ENCODE measurements around the gene ZFYVE1. TPM values are rescaled to one million over a fixed set of nuclear protein-coding genes. Genes with fewer than 3 reads are reported as not detected.

The ZFYVE1 gene
- total RNA-seq, 1 experiment from 2014 or later = 6.4 TPM

DNA sequence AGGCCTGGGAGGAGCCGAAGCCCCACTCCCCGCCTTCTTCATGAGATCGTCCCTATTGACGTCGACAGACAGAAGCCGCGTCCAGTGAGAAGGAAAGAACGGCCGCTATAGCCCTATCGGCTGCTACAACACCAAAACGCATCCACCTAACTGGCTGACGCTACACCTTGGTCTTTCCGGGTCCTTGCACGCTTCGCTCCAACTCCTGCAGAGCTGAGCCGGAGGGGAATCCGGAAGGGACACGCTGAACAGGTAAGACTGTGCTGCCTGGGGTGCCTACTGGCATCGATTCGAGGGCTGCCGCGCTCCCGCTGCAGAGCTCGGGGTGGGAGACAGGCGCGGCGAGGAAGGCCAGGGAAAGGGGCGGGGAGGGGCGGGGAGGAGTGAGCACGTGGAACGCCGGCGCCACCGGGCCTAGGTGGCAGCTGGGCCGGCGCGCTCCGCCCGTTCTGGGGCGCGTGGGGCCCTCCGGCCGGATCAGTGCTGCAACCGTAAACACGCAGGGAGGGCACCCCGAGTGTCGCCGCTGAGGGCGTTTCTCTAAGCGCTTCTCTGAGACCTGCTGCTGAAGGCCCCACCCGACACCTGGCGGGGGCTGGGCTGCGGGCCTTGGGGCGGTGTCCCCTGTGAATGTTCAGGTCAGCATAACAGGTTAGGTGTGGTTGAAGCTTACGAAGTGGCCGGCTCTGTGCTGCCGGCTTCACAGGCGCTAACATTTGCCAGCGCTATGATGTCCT is 100.4 kb downstream of the ZFYVE1 start, which contains the start of gene DCAF4:
Gene DCAF4, plus strand, starts transcription at position 173 of the 737 bp plus-strand sequence. CDS start 11,515 bp downstream, outside the sequence.
- peaks cover 4% of the 10 kb centered on the region for H3K27me3 ChIP-seq (ENCODE audit: control insufficient read depth, insufficient read depth, low read length)
- peak within 1 kb of the TSS; percentile 83 for H3K4me3 ChIP-seq (ENCODE audit: insufficient read depth, low read depth, low read length)
- H3K36me3 ChIP-seq (replicated peaks; ENCODE audit: control insufficient read depth, insufficient read depth, low read length) = no peaks in the 10 kb centered on the region
- peak; percentile 98 for DNase-seq

DNA sequence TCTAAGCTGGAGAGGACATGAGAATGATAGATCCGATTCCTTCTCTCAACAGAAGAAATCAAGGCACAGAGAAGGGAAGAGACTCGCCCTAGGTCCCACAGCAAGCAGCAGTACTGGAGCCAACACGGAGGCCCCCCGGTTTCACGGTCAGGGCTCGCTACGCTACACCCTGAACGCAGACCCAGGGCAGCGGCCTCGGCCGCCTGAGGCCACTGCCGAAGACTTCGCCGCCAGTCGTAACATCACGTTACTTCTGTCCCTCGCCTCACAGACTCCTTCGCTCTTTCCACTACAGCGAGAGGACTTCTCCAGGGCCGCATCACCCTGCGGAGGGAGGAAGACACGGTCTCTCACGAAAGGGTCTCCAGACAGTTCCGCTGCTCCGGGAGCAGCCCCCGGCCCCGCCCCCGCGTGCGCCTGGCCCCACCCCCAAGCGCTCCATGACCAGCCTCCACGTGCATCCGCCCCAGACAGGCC is 101.1 kb downstream of the ZFYVE1 start:
- DNase-seq = no peak
- Histone ChIP-seq H3K27me3 (ENCODE audit: control insufficient read depth, insufficient read depth, low read length) (peaks cover 4% of the 10 kb centered on the region), H3K4me3 (ENCODE audit: insufficient read depth, low read depth, low read length) (peak overlapping the region; percentile 83), H3K36me3 (replicated peaks; ENCODE audit: control insufficient read depth, insufficient read depth, low read length) (no peaks in the 10 kb centered on the region)

DNA sequence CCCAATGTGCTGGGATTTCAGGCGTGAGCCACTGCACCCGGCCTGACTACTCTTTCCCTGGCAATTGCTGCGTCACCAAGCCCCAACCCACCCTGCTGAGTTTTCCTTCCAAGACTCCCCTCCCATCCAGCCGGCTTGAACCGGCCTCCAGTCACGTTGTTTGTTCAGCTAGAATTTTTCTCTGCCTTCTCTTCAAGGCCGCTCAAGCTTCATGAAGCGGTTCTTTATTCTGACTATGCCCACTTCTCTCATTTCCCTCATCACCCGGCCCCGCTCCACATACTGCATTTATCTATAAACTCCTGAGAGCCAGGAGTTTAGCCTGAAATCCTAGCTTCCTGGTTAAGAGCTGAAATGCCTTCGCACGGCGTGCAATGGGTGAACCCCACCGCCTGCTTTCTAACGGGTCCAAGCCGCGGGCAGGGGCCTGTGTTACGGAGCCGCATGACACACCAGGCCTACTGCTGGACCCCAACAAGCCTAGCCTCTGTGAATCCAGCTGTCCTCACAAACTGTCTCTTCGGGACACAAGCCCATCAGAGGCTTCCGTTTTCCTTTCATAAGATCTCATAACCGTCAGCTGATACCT is 101.6 kb downstream of the ZFYVE1 start:
- H3K4me3 ChIP-seq (ENCODE audit: insufficient read depth, low read depth, low read length) = no peak overlapping the region
- no peaks in the 10 kb centered on the region for H3K36me3 ChIP-seq (replicated peaks; ENCODE audit: control insufficient read depth, insufficient read depth, low read length)
- DNase-seq = no peak
- peaks cover 4% of the 10 kb centered on the region for H3K27me3 ChIP-seq (ENCODE audit: control insufficient read depth, insufficient read depth, low read length)

DNA sequence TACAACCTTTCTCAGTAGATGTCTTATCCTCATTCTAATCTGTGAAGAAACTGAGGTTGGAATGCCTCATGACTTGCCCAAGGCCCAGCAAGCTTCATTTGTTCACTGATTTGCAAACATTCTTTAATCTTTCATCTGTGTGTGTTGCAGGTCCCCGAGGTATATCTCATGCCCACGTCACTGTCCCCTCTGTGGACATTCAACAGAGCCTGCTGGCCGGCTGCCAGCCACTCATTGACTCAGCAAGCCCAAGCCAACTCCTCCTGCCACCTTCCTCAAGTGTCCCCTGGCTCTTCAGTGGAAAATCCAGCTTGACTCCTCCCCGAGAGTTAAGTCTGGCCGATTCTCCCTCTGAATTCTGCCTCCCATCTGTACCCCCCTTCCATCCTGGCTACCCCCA is 102.6 kb downstream of the ZFYVE1 start:
- H3K27me3 ChIP-seq (ENCODE audit: control insufficient read depth, insufficient read depth, low read length) = peaks cover 4% of the 10 kb centered on the region
- no peaks in the 10 kb centered on the region for H3K36me3 ChIP-seq (replicated peaks; ENCODE audit: control insufficient read depth, insufficient read depth, low read length)
- no peak overlapping the region for H3K4me3 ChIP-seq (ENCODE audit: insufficient read depth, low read depth, low read length)
- DNase-seq = no peak

DNA sequence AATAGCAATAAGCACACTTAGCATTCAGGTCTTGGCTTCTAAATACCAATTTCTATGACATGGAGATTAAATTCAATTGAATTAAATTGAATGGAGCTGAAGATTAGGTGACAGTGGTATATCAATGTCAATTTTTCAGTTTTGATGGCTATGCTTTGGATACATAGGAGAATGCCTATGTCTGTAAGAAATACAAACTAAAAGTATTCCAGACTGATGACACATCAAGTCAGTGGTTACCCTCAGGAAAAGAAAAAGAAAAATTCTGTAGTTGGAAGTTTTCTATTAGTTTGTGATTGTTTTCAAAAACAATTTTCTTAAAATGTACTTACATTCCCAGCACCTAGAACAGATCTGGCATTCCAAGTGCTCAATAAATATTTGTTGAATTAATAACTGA is 105.5 kb downstream of the ZFYVE1 start:
- H3K27me3 ChIP-seq (ENCODE audit: control insufficient read depth, insufficient read depth, low read length) = peaks cover 4% of the 10 kb centered on the region
- H3K4me3 ChIP-seq (ENCODE audit: insufficient read depth, low read depth, low read length) = no peak overlapping the region
- no peaks in the 10 kb centered on the region for H3K36me3 ChIP-seq (replicated peaks; ENCODE audit: control insufficient read depth, insufficient read depth, low read length)
- no peak for DNase-seq

DNA sequence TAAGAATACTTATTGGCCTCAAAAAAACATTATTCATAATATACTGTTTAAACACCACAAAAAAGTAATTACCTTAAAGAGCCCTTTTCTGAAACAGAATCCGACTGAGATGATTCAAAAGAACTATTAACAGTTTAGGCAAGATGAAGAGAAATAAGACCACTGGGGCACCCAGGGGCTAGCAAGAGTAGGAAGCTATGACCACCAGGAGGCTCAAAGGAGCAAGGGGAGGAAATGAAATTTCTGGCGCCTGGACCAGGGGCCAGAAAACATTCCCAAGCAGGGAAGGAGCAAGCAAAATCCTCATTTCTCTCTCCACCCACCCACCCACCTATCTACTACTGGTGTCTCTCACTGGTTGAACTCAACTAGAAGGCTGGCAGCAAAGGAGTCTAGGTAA is 106.9 kb downstream of the ZFYVE1 start:
- Histone ChIP-seq H3K36me3 (replicated peaks; ENCODE audit: control insufficient read depth, insufficient read depth, low read length) (no peaks in the 10 kb centered on the region), H3K27me3 (ENCODE audit: control insufficient read depth, insufficient read depth, low read length) (peaks cover under 1% of the 10 kb centered on the region; the same call in 1 of the 2 replicates), H3K4me3 (ENCODE audit: insufficient read depth, low read depth, low read length) (no peak overlapping the region)
- DNase-seq = peak; percentile 61

Other genes starting within 250 kb of the ZFYVE1 start
- 0.55 and 0.59 TPM in 2 replicates for gene DPF3, start 133.0 kb downstream of the ZFYVE1 start, total RNA-seq (2014; rRNA removed; shearing (Covaris generic))
- gene DCAF4, start 100.6 kb downstream of the ZFYVE1 start, total RNA-seq (2014; rRNA removed; shearing (Covaris generic)) = 13.2 and 14.0 TPM in 2 replicates
- 37.8 and 75.7 TPM in 2 replicates for gene RBM25, start 31.4 kb upstream of the ZFYVE1 start, total RNA-seq (2014; rRNA removed; shearing (Covaris generic))
- 13.4 and 18.8 TPM in 2 replicates for gene PSEN1, start 109.4 kb upstream of the ZFYVE1 start, total RNA-seq (2014; rRNA removed; shearing (Covaris generic))
- gene PAPLN, start 210.4 kb upstream of the ZFYVE1 start, total RNA-seq (2014; rRNA removed; shearing (Covaris generic)) = 1.0 and 2.2 TPM in 2 replicates